ENCODE results near the gene ERN1.

The ERN1 gene

DNA sequence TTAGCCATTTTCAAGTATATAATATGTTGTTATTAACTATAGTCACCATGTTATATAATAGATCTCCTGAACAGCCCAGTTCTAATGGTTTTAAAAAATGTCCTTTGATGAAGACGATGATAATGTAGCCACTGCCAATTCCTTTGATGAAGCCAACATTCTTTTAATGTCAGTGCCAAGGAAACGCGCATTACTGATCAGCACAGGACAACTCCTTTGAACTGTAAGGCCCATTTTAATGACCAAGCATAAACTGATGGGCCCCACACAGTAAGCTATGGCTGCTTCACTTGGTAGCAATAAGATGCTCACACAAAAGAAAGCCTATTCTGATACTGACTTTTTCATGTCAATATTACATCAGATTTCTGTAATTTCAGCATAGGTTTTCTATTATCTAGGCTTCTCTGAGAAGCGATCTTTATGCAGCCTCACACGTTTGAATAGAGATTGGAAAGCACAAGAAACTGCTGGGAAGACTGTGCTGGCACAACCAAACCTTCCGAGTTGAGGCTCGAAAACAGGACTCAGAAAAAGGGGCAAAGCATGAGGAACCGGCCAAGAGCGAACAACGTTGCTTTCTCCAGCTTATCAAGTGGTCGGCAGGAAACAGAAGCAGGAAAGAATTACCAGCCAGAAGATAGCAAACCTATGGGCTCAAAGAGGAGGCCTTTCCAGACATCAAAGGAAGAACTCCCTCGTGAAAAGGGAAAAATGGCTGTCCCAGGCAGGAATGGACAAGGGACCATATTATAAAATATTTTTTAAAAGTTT, 19.4 kb downstream of the ERN1 start:
- Histone ChIP-seq H3K36me3 (ENCODE audit: control insufficient read depth, insufficient read depth, low read length) (no peaks in the 10 kb centered on the region), H3K27ac (ENCODE audit: insufficient read depth, low read depth, low read length, poor library complexity, severe bottlenecking) (no peak overlapping the region), H3K4me1 (ENCODE audit: control insufficient read depth, insufficient read depth, low read length) (no peaks in the 10 kb centered on the region), H3K4me3 (ENCODE audit: insufficient read depth, low read depth, low read length) (no peak overlapping the region), H3K27me3 (ENCODE audit: control insufficient read depth, insufficient read depth, low read length, poor library complexity, severe bottlenecking) (no peaks in the 10 kb centered on the region), H3K9me3 (ENCODE audit: control insufficient read depth, low read length) (no peaks in the 10 kb centered on the region)
- 91 to 92% methylated on average over 11 to 12 of the region's 12 CpGs for WGBS, 2 experiments

DNA sequence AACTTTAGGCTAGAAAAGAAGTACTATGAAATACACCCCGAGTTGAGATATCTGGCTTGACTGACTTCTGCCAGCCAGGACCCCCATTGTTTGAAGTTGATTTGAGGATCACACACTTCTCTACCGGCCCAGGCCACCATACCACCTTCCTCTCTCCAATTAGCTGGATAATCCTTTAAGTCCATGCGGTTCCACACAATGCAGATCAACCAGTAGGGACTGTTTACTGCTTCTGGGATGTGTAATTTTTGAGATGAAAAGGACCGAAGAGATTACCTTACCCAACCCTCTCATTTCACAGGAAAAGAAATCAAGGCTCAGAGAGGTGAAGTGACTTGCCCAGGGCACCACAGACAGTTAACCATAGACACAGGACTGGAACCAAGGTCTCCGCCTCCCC, 20.5 kb downstream of the ERN1 start:
- Histone ChIP-seq H3K27me3 (ENCODE audit: control insufficient read depth, insufficient read depth, low read length, poor library complexity, severe bottlenecking) (no peaks in the 10 kb centered on the region), H3K27ac (ENCODE audit: insufficient read depth, low read depth, low read length, poor library complexity, severe bottlenecking) (no peak overlapping the region), H3K36me3 (ENCODE audit: control insufficient read depth, insufficient read depth, low read length) (no peaks in the 10 kb centered on the region), H3K4me3 (ENCODE audit: insufficient read depth, low read depth, low read length) (no peak overlapping the region), H3K9me3 (ENCODE audit: control insufficient read depth, low read length) (no peaks in the 10 kb centered on the region), H3K4me1 (ENCODE audit: control insufficient read depth, insufficient read depth, low read length) (no peaks in the 10 kb centered on the region)
- 74 to 82% methylated on average over 4 to 5 of the region's 5 CpGs for WGBS, 2 experiments

DNA sequence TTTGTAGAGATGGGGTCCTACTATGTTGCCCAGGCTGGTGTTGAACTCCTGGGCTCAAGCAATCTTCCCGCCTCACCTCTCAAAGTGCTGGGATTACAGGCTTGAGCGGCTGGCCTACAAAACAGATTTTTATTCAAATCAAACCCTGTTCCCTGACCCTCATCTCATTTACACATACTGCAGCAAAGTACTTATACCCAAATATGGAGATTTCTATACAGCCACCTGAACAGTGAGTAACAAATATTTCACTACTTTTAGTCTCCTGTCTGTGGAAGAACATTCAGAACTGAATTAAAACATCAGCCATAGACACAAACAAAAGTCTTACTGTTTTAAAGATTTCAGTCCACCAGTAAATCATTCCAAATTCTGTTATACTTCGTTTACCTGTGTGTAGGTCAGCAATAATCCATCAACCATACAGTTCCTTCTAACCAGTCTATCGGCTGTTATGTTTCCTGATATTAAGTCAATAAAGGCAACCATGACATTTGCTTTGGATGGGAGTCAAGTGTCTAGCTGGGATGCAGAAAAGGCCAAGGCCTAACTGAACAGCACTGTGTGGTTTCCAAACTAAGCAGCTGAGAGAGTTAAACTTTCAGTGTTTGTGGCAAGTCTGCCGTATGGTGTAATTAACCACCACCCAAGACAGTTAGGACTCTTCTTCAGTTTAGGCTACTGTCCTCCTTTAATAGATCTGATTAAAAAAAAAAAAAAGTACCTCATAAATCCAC, 22.3 kb downstream of the ERN1 start:
- no peak overlapping the region for H3K27ac ChIP-seq (ENCODE audit: insufficient read depth, low read depth, low read length, poor library complexity, severe bottlenecking)
- 87 to 92% methylated on average over 5 of the region's 5 CpGs for WGBS, 2 experiments
- H3K4me3 ChIP-seq (ENCODE audit: insufficient read depth, low read depth, low read length), result no peak overlapping the region
- no peaks in the 10 kb centered on the region for H3K36me3 ChIP-seq (ENCODE audit: control insufficient read depth, insufficient read depth, low read length)
- H3K9me3 ChIP-seq (ENCODE audit: control insufficient read depth, low read length), result no peaks in the 10 kb centered on the region
- no peaks in the 10 kb centered on the region for H3K27me3 ChIP-seq (ENCODE audit: control insufficient read depth, insufficient read depth, low read length, poor library complexity, severe bottlenecking)
- H3K4me1 ChIP-seq (ENCODE audit: control insufficient read depth, insufficient read depth, low read length), result no peaks in the 10 kb centered on the region

DNA sequence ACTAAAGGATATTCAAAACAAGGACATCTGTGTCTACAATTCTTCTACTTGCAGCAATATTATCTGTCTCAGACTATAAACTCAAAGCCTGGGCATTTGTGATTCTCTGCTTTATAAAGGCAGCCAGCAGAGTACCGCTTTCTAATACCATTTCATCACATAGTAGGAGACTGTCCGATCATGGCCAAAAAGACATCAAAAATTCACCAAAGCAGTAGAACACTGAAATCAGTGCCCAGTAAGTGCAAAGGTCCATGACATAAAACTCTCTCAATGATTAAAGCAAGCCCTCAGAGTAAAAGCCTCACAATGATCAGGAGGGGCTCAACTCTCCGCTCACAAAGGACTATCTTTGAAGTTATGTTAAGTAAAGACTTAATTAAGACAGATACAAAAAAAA, 23.0 kb downstream of the ERN1 start:
- H3K36me3 ChIP-seq (ENCODE audit: control insufficient read depth, insufficient read depth, low read length), result no peaks in the 10 kb centered on the region
- no peak overlapping the region for H3K4me3 ChIP-seq (ENCODE audit: insufficient read depth, low read depth, low read length)
- no peaks in the 10 kb centered on the region for H3K27me3 ChIP-seq (ENCODE audit: control insufficient read depth, insufficient read depth, low read length, poor library complexity, severe bottlenecking)
- WGBS, 2 experiments, result 92 to 93% methylated on average over 3 of the region's 3 CpGs
- H3K9me3 ChIP-seq (ENCODE audit: control insufficient read depth, low read length), result no peaks in the 10 kb centered on the region
- no peak overlapping the region for H3K27ac ChIP-seq (ENCODE audit: insufficient read depth, low read depth, low read length, poor library complexity, severe bottlenecking)
- no peaks in the 10 kb centered on the region for H3K4me1 ChIP-seq (ENCODE audit: control insufficient read depth, insufficient read depth, low read length)

DNA sequence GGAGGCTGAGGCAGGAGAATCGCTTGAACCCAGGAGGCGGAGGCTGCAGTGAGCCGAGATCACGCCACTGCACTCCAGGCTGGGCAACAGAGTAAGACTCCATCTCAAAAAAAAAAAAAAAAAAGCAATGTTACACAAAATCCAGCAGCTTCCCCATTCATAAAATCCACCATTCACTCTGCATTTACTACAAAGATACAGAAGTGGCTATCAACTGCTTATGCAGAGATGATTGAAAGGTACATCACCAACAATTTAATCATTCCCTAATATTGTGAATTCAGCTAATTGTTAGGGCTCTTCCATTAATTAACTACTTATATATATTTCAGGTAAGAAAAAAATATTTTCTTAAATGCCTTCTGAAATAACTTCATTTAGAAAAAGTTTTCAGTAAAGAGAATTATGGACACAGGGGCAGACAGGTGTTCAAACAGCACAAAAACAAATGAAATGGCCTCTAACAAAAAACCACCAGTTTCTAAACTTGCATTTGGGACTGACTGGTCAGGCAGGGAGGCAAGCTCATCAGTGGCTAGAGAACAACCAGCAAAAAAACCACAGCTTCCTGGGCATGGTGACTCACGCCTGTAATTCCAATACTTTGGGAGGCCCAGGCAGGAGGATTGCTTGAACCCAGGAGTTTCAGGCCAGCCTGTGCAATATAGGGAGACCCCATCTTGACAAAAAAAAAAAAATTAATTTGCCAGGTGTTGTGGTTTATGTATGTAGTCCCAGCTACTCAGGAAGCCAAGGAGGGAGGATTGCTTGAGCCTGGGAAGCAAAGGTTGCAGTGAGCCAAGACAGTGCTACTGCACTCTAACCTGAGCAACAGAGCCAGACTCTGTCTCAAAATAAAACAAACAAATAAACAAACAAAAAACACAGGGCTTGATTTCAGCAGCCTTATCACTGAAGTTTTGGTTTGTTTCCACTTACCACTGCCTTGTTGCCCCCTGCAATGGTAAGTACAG, 26.3 kb downstream of the ERN1 start:
- no peaks in the 10 kb centered on the region for H3K4me1 ChIP-seq (ENCODE audit: control insufficient read depth, insufficient read depth, low read length)
- no peak overlapping the region for H3K27ac ChIP-seq (ENCODE audit: insufficient read depth, low read depth, low read length, poor library complexity, severe bottlenecking)
- H3K36me3 ChIP-seq (ENCODE audit: control insufficient read depth, insufficient read depth, low read length), result no peaks in the 10 kb centered on the region
- WGBS, 2 experiments, result 97% methylated on average over 5 of the region's 5 CpGs
- no peaks in the 10 kb centered on the region for H3K9me3 ChIP-seq (ENCODE audit: control insufficient read depth, low read length)
- H3K27me3 ChIP-seq (ENCODE audit: control insufficient read depth, insufficient read depth, low read length, poor library complexity, severe bottlenecking), result no peaks in the 10 kb centered on the region
- H3K4me3 ChIP-seq (ENCODE audit: insufficient read depth, low read depth, low read length), result no peak overlapping the region

DNA sequence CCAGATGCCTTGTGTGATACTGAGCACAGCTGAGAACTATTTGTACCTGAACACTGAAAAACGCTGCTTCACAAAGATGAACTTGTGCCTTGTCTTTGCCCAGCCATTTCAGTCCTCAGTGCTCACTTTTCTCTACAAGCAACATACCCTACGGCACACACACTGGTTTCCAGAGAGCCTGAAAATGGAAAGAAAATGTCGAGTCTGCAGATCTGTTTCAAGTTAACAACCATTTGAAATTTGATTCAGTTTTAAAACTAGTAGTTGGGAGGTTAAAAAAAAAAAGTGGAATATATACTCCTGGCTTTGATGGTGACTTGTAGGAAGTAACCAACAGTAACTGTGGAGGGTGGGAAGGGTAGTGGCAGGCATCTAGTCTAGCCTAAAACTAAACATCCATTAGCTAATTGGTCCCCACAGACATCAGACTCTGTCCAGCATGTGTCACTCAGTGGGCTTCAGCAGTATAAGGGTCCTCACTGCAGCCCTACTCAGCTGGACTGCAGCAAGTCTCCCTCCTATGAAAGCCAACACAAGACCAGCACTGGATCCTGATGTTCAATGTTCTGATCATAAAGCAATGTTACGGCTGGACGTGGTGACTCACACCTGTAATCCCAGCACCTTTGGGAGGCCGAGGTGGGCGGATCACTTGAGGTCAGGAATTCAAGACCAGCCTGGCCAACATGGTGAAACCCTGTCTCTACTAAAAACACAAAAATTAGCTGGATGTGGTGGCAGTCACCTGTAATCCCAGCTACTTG, 27.1 kb downstream of the ERN1 start:
- Histone ChIP-seq H3K4me3 (ENCODE audit: insufficient read depth, low read depth, low read length) (no peak overlapping the region), H3K4me1 (ENCODE audit: control insufficient read depth, insufficient read depth, low read length) (no peaks in the 10 kb centered on the region), H3K27me3 (ENCODE audit: control insufficient read depth, insufficient read depth, low read length, poor library complexity, severe bottlenecking) (no peaks in the 10 kb centered on the region), H3K9me3 (ENCODE audit: control insufficient read depth, low read length) (no peaks in the 10 kb centered on the region), H3K27ac (ENCODE audit: insufficient read depth, low read depth, low read length, poor library complexity, severe bottlenecking) (no peak overlapping the region), H3K36me3 (ENCODE audit: control insufficient read depth, insufficient read depth, low read length) (no peaks in the 10 kb centered on the region)
- WGBS, 2 experiments, result 91 to 98% methylated on average over 7 of the region's 7 CpGs

DNA sequence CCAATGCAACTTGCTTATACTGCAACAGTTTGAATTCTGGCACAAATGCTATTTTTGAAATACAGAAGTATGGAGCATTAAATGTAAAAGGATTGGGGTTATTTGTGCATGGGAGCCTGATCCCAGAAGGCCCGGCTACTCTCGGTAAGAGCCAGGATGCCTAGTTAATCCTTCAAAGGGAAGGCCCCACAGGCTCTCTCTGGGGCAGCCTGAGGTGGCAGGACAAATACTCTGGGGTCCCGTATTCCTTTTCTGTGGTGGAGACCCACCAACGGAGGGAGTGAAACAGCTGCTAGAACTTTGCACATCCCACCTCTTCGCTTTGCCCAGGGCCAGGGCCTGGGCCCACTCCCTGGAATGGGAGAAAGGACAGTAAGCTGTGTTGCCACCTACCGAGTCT, 30.4 kb downstream of the ERN1 start:
- Histone ChIP-seq H3K27me3 (ENCODE audit: control insufficient read depth, insufficient read depth, low read length, poor library complexity, severe bottlenecking) (no peaks in the 10 kb centered on the region), H3K4me1 (ENCODE audit: control insufficient read depth, insufficient read depth, low read length) (no peaks in the 10 kb centered on the region), H3K4me3 (ENCODE audit: insufficient read depth, low read depth, low read length) (no peak overlapping the region), H3K36me3 (ENCODE audit: control insufficient read depth, insufficient read depth, low read length) (no peaks in the 10 kb centered on the region), H3K9me3 (ENCODE audit: control insufficient read depth, low read length) (no peaks in the 10 kb centered on the region), H3K27ac (ENCODE audit: insufficient read depth, low read depth, low read length, poor library complexity, severe bottlenecking) (no peak overlapping the region)
- WGBS, 2 experiments, result 70 to 82% methylated on average over 6 of the region's 6 CpGs

DNA sequence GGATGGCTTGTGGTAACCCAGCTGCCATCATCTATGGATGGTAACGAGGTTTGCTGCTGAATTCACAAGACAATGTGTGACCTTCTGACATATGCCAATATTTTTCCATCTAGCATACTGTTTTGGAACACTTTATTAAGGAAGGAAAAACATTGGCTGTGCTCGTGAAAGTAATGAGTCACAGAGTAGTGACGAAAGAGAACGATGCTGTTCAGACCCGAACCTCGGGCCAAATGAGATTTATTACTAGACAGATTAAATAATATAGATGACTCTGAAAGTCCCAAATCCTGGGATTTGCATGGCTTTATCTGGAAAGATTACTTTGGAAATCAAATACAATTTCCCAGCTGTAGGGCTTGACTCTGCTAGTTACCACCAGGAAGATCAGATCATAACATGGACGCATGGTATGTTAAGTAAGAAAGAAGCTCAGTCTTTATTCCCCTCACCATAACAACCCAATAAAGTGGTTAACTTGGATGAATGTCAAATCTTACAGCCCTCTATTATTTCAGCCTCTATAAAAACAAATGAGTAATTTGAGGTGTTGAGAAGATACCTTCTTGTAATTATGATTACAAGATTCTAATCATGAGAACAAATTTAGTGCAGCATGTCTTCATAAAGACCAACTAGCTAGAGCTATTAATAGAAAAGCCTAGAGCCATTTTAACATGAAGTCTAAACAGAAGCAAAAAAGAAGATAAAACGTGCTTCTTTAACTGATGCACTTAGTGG, 32.6 kb downstream of the ERN1 start:
- no peaks in the 10 kb centered on the region for H3K36me3 ChIP-seq (ENCODE audit: control insufficient read depth, insufficient read depth, low read length)
- H3K27ac ChIP-seq (ENCODE audit: insufficient read depth, low read depth, low read length, poor library complexity, severe bottlenecking), result no peak overlapping the region
- 95 to 96% methylated on average over 7 to 8 of the region's 8 CpGs for WGBS, 2 experiments
- H3K4me1 ChIP-seq (ENCODE audit: control insufficient read depth, insufficient read depth, low read length), result no peaks in the 10 kb centered on the region
- no peak overlapping the region for H3K4me3 ChIP-seq (ENCODE audit: insufficient read depth, low read depth, low read length)
- no peaks in the 10 kb centered on the region for H3K27me3 ChIP-seq (ENCODE audit: control insufficient read depth, insufficient read depth, low read length, poor library complexity, severe bottlenecking)
- H3K9me3 ChIP-seq (ENCODE audit: control insufficient read depth, low read length), result no peaks in the 10 kb centered on the region

DNA sequence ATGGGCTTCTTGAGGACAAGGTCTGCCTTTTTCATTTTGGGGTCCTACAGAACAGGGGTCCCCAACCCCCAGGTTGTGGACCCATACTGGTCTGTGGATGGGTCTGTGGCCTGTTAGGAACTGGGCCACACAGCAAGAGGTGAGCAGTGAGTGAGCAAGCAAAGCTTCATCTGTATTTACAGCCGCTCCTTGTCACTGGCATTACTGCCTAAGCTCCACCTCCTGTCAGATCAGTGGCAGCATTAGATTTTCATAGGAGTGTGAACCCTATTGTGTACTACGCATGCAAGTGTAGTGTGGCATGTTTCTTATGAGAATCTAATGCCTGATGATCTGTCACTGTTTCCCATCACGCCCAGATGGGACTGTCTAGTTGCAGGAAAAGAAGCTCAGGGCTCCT, 33.9 kb downstream of the ERN1 start:
- H3K27me3 ChIP-seq (ENCODE audit: control insufficient read depth, insufficient read depth, low read length, poor library complexity, severe bottlenecking), result no peaks in the 10 kb centered on the region
- no peaks in the 10 kb centered on the region for H3K4me1 ChIP-seq (ENCODE audit: control insufficient read depth, insufficient read depth, low read length)
- no peak overlapping the region for H3K4me3 ChIP-seq (ENCODE audit: insufficient read depth, low read depth, low read length)
- WGBS, 2 experiments, result 94 to 98% methylated on average over 2 to 3 of the region's 3 CpGs
- no peak overlapping the region for H3K27ac ChIP-seq (ENCODE audit: insufficient read depth, low read depth, low read length, poor library complexity, severe bottlenecking)
- no peaks in the 10 kb centered on the region for H3K36me3 ChIP-seq (ENCODE audit: control insufficient read depth, insufficient read depth, low read length)
- no peaks in the 10 kb centered on the region for H3K9me3 ChIP-seq (ENCODE audit: control insufficient read depth, low read length)
